Measurements from ENCODE around the gene INPP5B.

DNA sequence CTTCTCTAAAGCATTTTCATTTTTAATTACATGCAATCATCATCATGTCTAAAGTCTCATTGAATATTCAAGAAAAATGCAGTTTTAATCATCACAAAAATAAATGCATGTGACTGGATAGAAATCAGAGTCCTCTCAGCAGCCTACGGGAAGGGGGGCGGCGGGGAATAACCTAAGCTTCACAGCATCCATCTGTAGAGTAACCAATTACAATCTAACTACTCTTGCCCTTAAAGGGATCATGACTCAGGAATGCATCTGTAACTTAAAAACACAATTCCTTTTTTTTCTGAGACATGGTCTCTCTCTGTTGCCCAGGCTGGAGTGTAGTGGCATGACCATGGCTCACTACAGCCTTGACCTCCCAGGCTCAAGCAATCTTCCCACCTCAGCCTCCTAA is 110.1 kb downstream of the INPP5B start:
- TF ChIP-seq TAF1 (IDR thresholded peaks at IDR 0.05; ENCODE audit: borderline replicate concordance, low read depth, low read length): no peak
- no peak for TF ChIP-seq POLR2AphosphoS5 (IDR thresholded peaks at IDR 0.05; ENCODE audit: low read depth, low read length)
- TF ChIP-seq POLR2A (IDR thresholded peaks at IDR 0.05; ENCODE audit: low read depth, low read length): no peak

All from GM12892 (cell line).